Lung (tissue), 12 donors: ENCODE measurements around the gene GLIS2. TPM values are rescaled to one million over a fixed set of nuclear protein-coding genes. Genes with fewer than 3 reads are reported as not detected.

Experiments
- ATAC-seq: fragments of 200-7000 bp; cut with Tn5 transposase; one replicate; pipeline ENCODE4 v1.9.1; 2020; ENCODE audit warnings: moderate number of reproducible peaks; ENCODE audit not compliant: insufficient read depth, low FRiP score
- DNase-seq, 3 donors: peaks; one replicate each; pipeline ENCODE4 v3.0.0-alpha.2; 2013 to 2017
- H3K27ac ChIP-seq, 2 donors: one replicate each; pipeline ENCODE4 v1.5.1; 2013; ENCODE audit warnings: mild to moderate bottlenecking in 2 of 2, moderate library complexity in 2 of 2, control low read depth in 1 of 2, inconsistent platforms in 1 of 2, low read depth in 1 of 2, low read length in 1 of 2
- H3K27me3 ChIP-seq, 3 donors: one replicate each; pipeline ENCODE4 v1.5.1; 2013; ENCODE audit warnings: low read length in 2 of 3; ENCODE audit not compliant: control insufficient read depth in 3 of 3, insufficient read depth in 3 of 3
- H3K36me3 ChIP-seq, 4 donors: one replicate each; pipeline ENCODE4 v1.5.1; 2013; ENCODE audit warnings: low read length in 4 of 4, mild to moderate bottlenecking in 1 of 4, moderate library complexity in 1 of 4; ENCODE audit not compliant: control insufficient read depth in 4 of 4, insufficient read depth in 4 of 4
- H3K4me1 ChIP-seq, 5 donors: one replicate each; pipeline ENCODE4 v1.5.1; 2013; ENCODE audit warnings: low read length in 5 of 5, mild to moderate bottlenecking in 2 of 5, moderate library complexity in 1 of 5; ENCODE audit not compliant: control insufficient read depth in 5 of 5, insufficient read depth in 5 of 5
- H3K4me3 ChIP-seq: one replicate; pipeline ENCODE4 v1.5.1; 2013; ENCODE audit warnings: mild to moderate bottlenecking, control low read depth, moderate library complexity
- H3K9ac ChIP-seq, 2 donors: one replicate each; pipeline ENCODE4 v1.5.1; 2013; ENCODE audit warnings: low read length in 2 of 2, control low read depth in 1 of 2; ENCODE audit not compliant: insufficient read depth in 1 of 2
- H3K9me3 ChIP-seq, 4 donors: one replicate each; pipeline ENCODE4 v1.5.1; 2013; ENCODE audit warnings: low read length in 3 of 4, mild to moderate bottlenecking in 1 of 4, moderate library complexity in 1 of 4; ENCODE audit not compliant: control insufficient read depth in 4 of 4, insufficient read depth in 3 of 4
- WGBS, 2 donors: extraction: QIAGEN DNeasy Blood & Tissue Kit; methylation state at CpG; one replicate each; pipeline ENCODE4 v1.1.7; 2013; 5-methylcytosine and 5-hydroxymethylcytosine counted together
- polyA plus RNA-seq, 2 donors: library from polyadenylated mRNA; stranded (reverse); fragments of 200-250 nt; gene quantifications; one replicate each; pipeline ENCODE4 v1.2.1, GENCODE V29; 2013
- total RNA-seq, 2 donors: library from RNA; depleted of rRNA in 1 of 2; stranded (reverse); fragments of >200 nt in 1 of 2; gene quantifications; one replicate each; pipeline ENCODE4 v1.2.1, GENCODE V29; 2014 to 2021
- TF ChIP-seq, protein P1 (sequence below): IDR thresholded peaks from 2 replicates; pipeline ENCODE4 v1.5.1; 2012; ENCODE audit warnings: mild to moderate bottlenecking; ENCODE audit errors: control extremely low read depth, extremely low read depth
- donor health status: control.
- donor health status: control.
- donor health status: Bipolar disorder and iron deficiency.
- donor health status: healthy.
- donor health status: DM: yes; HTN: yes; CAD: no.

Gene GLIS2
- total and polyA plus RNA-seq, 4 donors = 8.8 to 25.5 (median 14.9) TPM

DNA sequence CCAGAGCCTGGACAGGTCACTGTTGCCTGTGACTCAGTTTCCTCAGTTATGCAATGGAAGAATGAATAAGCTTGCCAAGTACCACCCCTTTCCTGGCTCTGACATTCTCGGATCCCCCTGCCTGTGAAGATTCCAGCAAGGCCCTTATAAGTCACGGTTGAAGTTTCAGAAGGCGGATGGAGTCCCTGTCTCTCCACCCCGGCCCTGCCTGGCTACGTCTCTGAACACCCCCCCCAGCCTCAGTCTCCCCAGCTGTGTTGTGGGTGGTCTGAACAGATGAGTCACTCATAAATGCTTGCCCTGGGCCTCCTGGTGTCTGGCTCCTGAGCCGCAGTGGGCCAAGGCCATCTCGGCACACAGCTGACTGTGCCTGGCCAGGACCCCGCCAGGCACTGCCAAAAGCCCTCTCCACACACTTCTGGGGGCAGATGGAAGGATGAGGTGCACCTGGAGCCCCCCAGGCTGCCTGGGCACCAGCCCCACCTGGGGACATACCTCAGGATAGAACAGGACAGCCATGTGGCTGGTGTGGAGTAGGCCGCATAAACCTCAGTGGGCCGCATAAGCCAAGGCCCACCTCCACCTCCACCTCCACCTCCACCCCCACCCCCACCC lies 71.2 kb downstream of the GLIS2 start:
- H3K36me3 ChIP-seq = peaks cover 0 to 45% (median 3%) of the 10 kb centered on the region in 4 donors
- no peaks in the 10 kb centered on the region for H3K9me3 ChIP-seq
- peak overlapping the region; percentile 11 to 54 for H3K27ac ChIP-seq
- no peaks in the 10 kb centered on the region for H3K27me3 ChIP-seq
- peaks cover 0 to 23% (median 4%) of the 10 kb centered on the region in 5 donors for H3K4me1 ChIP-seq
- ATAC-seq = no peak
- H3K9ac ChIP-seq = no peak overlapping the region
- TF ChIP-seq, protein P1, sequence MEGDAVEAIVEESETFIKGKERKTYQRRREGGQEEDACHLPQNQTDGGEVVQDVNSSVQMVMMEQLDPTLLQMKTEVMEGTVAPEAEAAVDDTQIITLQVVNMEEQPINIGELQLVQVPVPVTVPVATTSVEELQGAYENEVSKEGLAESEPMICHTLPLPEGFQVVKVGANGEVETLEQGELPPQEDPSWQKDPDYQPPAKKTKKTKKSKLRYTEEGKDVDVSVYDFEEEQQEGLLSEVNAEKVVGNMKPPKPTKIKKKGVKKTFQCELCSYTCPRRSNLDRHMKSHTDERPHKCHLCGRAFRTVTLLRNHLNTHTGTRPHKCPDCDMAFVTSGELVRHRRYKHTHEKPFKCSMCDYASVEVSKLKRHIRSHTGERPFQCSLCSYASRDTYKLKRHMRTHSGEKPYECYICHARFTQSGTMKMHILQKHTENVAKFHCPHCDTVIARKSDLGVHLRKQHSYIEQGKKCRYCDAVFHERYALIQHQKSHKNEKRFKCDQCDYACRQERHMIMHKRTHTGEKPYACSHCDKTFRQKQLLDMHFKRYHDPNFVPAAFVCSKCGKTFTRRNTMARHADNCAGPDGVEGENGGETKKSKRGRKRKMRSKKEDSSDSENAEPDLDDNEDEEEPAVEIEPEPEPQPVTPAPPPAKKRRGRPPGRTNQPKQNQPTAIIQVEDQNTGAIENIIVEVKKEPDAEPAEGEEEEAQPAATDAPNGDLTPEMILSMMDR = no peak
- no peak for DNase-seq
- no peak overlapping the region for H3K4me3 ChIP-seq
- 82 to 92% methylated on average over 10 of the region's 10 CpGs for WGBS, 2 donors

DNA sequence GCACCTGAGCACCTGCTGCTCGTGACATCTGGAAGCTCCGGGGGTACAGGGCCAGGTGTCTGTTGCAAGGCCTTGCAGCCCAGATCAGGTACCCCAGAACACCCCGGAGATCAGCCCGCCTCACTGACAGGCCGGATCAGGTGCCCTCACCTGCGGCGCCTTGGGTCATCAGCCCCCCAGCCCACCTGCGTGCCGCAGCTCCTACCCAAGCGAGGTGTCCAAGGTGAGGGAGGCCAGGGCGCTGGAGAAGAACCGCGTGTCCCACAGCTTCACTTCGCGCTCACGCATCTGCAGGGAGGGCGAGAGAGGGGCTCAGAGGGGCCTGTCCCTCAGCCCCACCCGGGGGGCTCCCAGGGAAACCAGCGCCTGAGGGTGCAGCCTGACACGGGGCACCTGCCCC lies 71.9 kb downstream of the GLIS2 start:
- WGBS, 2 donors = 91 to 95% methylated on average over 20 of the region's 20 CpGs
- Histone ChIP-seq H3K4me1 (peaks cover 0 to 30% (median 11%) of the 10 kb centered on the region in 5 donors), H3K36me3 (peaks cover 0 to 42% (median 0%) of the 10 kb centered on the region in 4 donors), H3K9ac (no peak overlapping the region), H3K9me3 (no peaks in the 10 kb centered on the region), H3K27me3 (no peaks in the 10 kb centered on the region), H3K4me3 (no peak overlapping the region), H3K27ac (peak overlapping the region in 1 of 2 donors; percentile 22)
- DNase-seq (no peak), ATAC-seq (no peak)
- TF ChIP-seq, protein P1 = no peak

DNA sequence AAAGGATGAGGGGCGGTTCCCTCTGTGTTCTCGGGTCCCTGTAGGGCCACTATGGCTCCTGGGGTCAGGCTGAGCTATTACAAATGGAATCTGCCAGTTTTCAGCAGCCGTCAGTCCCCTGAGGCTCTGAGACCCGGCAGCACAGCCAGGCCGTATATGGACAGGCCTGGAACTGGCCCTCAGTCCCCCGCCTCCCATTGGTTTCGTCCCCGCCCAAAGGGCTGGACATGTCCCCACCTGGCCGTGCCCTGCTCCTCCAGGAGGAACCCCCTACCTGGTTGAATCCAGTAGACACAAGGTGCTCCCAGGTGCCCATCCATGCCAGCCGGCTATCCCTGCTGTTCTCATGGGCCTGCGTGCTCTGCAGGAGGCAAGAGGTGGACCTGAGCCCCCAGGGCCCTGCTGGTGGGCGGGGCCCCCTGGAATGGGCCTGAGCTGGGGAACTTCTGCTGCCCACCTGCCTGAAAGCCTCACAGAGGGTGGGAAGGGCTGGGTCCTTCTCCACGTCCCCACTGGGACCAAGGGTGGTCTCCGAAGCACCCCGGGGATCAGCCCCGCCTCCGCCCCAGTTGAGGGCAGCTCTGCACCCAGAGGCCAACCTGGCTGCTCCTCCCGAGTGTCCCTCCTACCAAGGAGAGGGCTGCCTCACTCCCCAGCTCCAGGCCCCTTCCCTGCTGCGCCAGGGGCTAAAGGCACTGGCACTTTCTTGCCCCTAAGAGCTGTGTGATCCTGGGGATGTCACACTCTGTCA lies 72.6 kb downstream of the GLIS2 start:
- DNase-seq (no peak), ATAC-seq (no peak)
- Histone ChIP-seq H3K4me1 (peaks cover 0 to 37% (median 13%) of the 10 kb centered on the region in 5 donors), H3K27me3 (no peaks in the 10 kb centered on the region), H3K36me3 (peaks cover 0 to 39% (median 0%) of the 10 kb centered on the region in 4 donors), H3K4me3 (no peak overlapping the region), H3K27ac (peak overlapping the region in 1 of 2 donors; percentile 72), H3K9ac (no peak overlapping the region), H3K9me3 (no peaks in the 10 kb centered on the region)
- WGBS, 2 donors = 87 to 94% methylated on average over 18 to 19 of the region's 19 CpGs
- TF ChIP-seq, protein P1 = no peak

Other genes with a start within 250 kb of the GLIS2 start
- gene ADCY9, start 199.6 kb upstream of the GLIS2 start, total RNA-seq = 10 to 100 TPM; 22.3 to 37.6 TPM
- gene ADCY9, start 199.6 kb upstream of the GLIS2 start, polyA plus RNA-seq = 10 to 100 TPM; 12.7 to 12.8 TPM
- 1 to 10 TPM; 2.1 to 2.9 TPM for gene SRL, start 74.0 kb upstream of the GLIS2 start, total RNA-seq
- gene SRL, start 74.0 kb upstream of the GLIS2 start, polyA plus RNA-seq = under 1 TPM; 0.30 to 0.37 TPM
- gene TFAP4, start 43.0 kb upstream of the GLIS2 start, total RNA-seq = 10 to 100 TPM in 1 of 2 donors, 1 to 10 TPM in 1; 9.7 to 12.3 TPM
- 10 to 100 TPM in 1 of 2 donors, 1 to 10 TPM in 1; 5.7 to 10.5 TPM for gene TFAP4, start 43.0 kb upstream of the GLIS2 start, polyA plus RNA-seq
- 10 to 100 TPM; 23.0 to 55.2 TPM for gene PAM16, start 35.3 kb downstream of the GLIS2 start, total RNA-seq
- 100 to 1,000 TPM in 1 of 2 donors, 10 to 100 TPM in 1; 62.2 to 183 TPM for gene PAM16, start 35.3 kb downstream of the GLIS2 start, polyA plus RNA-seq
- gene VASN, start 55.8 kb downstream of the GLIS2 start, total RNA-seq = 10 to 100 TPM; 32.9 to 42.9 TPM
- gene VASN, start 55.8 kb downstream of the GLIS2 start, polyA plus RNA-seq = 10 to 100 TPM; 18.8 to 29.6 TPM
- 10 to 100 TPM; 32.3 to 86.2 TPM for gene CORO7, start 100.5 kb downstream of the GLIS2 start, total RNA-seq
- 10 to 100 TPM; 27.8 to 60.0 TPM for gene CORO7, start 100.5 kb downstream of the GLIS2 start, polyA plus RNA-seq
- 10 to 100 TPM; 36.9 to 38.5 TPM for gene DNAJA3, start 109.8 kb downstream of the GLIS2 start, total RNA-seq
- gene DNAJA3, start 109.8 kb downstream of the GLIS2 start, polyA plus RNA-seq = 10 to 100 TPM; 24.8 to 34.2 TPM
- gene NMRAL1, start 158.6 kb downstream of the GLIS2 start, total RNA-seq = 10 to 100 TPM; 23.4 to 52.9 TPM
- gene NMRAL1, start 158.6 kb downstream of the GLIS2 start, polyA plus RNA-seq = 10 to 100 TPM; 40.7 to 57.4 TPM
- 10 to 100 TPM; 37.6 to 57.8 TPM for gene HMOX2, start 160.3 kb downstream of the GLIS2 start, total RNA-seq
- 10 to 100 TPM; 45.6 to 57.0 TPM for gene HMOX2, start 160.3 kb downstream of the GLIS2 start, polyA plus RNA-seq
- 10 to 100 TPM; 12.4 to 25.2 TPM for gene CDIP1, start 222.7 kb downstream of the GLIS2 start, total RNA-seq
- 10 to 100 TPM; 11.3 to 13.2 TPM for gene CDIP1, start 222.7 kb downstream of the GLIS2 start, polyA plus RNA-seq
- gene C16orf96, start 240.3 kb downstream of the GLIS2 start, total RNA-seq = under 1 TPM; 0.28 to 0.37 TPM
- gene C16orf96, start 240.3 kb downstream of the GLIS2 start, polyA plus RNA-seq = under 1 TPM; 0.03 to 0.04 TPM